ENCODE data around the gene CFAP47.

DNA sequence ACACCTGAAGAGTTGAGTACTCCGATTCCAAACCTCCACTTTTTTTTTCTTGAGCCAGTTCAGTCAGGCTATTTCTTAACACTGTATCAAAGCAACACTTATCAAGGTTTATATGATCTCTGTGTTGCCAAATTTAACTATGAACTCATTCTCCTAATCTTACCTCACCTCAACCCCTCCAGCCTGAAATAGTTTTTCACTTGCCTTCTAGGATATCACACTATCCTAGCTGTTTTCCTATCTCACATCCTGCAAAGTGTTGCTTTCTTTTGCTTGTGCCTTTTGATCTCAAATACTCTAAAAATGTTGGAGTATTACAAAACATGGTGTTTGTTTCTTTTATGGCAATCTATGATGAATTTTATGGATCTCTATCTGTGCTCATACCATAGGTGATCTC is 415.0 kb downstream of the CFAP47 start:
- TF ChIP-seq POLR2AphosphoS5 (IDR thresholded peaks at IDR 0.05; ENCODE audit: low read depth, low read length) (no peak), FOXP2 (optimal IDR thresholded peaks at IDR 0.05; ENCODE audit: borderline replicate concordance, extremely low read depth, extremely low read length, insufficient read depth) (no peak), SIN3A (IDR thresholded peaks at IDR 0.05; ENCODE audit: borderline replicate concordance, insufficient read depth, low read length) (no peak)
